ENCODE data around the gene TMEM95.

TMEM95 gene, protein sequence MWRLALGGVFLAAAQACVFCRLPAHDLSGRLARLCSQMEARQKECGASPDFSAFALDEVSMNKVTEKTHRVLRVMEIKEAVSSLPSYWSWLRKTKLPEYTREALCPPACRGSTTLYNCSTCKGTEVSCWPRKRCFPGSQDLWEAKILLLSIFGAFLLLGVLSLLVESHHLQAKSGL

DNA sequence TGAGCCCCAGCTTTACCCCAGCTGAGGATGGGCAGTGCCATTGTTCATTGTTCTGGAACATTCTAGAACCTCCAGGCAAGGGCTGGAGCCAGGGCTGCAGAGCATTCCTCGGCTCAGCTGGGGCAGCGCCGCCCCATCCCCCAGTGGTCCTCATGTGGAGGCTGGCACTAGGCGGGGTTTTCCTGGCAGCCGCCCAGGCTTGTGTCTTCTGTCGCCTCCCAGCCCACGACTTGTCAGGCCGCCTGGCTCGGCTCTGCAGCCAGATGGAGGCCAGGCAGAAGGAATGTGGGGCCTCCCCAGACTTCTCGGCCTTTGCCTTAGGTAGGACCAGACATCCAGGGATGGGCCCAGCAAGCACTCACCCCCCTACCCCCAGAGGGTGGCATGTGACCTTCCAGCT is at the start of gene TMEM95:
TMEM95 (plus strand) TSS at position 104 of the 400 bp plus-strand sequence; CDS start at position 153, 49 bp downstream.
- no peak for DNase-seq (ENCODE audit: low read depth)

DNA sequence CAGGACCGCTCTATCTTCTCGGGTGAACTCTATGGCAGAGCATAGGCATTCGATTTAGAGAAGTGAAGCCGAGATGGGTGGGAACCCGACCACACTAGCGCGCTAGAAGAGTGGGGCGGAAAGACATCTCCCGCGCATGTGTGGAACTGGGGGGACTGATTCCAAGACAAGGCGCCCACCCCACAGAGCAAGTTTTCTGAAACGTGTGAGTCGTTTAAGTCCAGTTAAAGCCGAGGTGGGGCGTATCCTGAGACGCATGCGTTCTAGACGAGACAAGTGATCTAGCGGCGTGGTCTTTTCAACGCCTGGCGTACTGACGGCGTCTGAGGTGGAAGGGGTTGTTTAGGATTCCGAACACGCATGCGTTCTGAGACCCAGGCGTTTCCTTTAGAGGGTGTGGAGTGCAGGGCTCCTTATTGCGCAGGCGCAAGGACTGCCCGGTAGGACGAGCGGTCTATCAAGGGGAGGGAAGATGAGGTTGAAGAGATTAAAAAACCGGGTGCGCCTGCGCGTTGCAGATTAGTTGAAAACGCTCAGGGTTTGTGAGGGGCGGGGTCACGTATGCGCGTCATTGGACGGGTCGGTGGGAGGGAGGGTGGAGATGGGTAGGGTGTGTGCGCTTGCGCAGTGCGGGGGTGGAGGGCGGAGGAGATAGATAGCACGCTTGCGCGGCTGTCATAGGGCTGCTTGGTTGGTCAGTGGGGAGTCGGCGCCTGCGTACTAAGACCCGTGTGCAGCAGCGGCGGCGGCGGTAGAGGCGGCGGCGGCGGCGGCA is 47.9 kb upstream of the TMEM95 start, which contains the start of gene EIF5A:
EIF5A (plus strand) TSS at position 718 of the 775 bp plus-strand sequence. CDS start 2,008 bp downstream, outside the sequence.
- peak; percentile 100 for DNase-seq (ENCODE audit: low read depth)

- DNase-seq (ENCODE audit: low read depth) = no peak
These were observed 47.0 kb upstream of the TMEM95 start for GRCh38 chr17:7307686-7308624.

- peak; percentile 62 for DNase-seq (ENCODE audit: low read depth)
These were observed 46.1 kb upstream of the TMEM95 start for GRCh38 chr17:7308625-7309433.

GRCh38 chr17:7309628-7310027 is 45.3 kb upstream of the TMEM95 start:
- no peak for DNase-seq (ENCODE audit: low read depth)

- no peak for DNase-seq (ENCODE audit: low read depth)
These were observed 43.7 kb upstream of the TMEM95 start for GRCh38 chr17:7311110-7311705.

GRCh38 chr17:7312432-7313087 is 42.4 kb upstream of the TMEM95 start:
- DNase-seq (ENCODE audit: low read depth) = no peak

DNA sequence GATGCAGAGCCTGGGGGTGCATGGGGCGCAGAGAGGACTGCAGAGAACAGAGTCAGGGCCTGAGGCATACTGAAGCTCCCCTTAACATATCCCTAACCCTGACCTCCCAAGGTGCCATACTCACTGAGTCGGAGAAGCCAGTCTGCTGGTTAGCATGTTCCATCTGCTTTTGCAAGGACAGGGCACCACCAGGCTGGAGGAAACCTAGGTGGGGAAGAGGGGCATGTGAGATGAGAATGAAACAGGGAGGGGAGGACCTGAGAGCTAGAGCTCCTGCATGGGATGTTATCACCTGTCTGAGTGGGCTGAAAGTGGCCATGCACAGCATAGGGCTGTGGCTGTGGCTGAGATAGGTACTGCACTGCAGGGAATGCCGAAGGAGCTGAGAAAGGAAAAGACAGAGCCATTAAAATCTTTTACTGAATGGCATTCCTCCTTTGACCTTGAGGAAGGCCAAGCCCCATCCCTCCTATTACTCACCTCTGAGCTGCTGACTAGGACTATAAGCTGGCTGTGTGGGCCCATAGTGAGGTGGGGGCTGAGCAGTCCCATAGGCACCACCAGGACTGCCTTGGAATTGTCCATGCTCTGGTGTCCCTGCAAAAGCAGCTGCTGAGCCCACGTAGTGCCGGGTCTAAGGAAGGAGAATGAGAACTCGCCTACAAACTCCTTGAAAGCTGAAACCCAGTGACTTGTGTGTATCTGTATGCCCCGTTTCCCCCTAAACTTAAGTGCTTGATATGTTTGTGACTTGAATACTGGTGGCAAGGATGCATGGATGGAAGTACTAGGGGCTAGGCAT is 41.7 kb upstream of the TMEM95 start:
- DNase-seq (ENCODE audit: low read depth) = no peak

GRCh38 chr17:7313890-7314718 is 40.9 kb upstream of the TMEM95 start:
- no peak for DNase-seq (ENCODE audit: low read depth)

- DNase-seq (ENCODE audit: low read depth) = peak; percentile 51
These were observed 40.0 kb upstream of the TMEM95 start, which contains the start of gene GPS2 for GRCh38 chr17:7314719-7315569. Gene GPS2 (minus strand): TSS chr17:7315360. CDS start chr17:7315052, 308 bp downstream.

DNA sequence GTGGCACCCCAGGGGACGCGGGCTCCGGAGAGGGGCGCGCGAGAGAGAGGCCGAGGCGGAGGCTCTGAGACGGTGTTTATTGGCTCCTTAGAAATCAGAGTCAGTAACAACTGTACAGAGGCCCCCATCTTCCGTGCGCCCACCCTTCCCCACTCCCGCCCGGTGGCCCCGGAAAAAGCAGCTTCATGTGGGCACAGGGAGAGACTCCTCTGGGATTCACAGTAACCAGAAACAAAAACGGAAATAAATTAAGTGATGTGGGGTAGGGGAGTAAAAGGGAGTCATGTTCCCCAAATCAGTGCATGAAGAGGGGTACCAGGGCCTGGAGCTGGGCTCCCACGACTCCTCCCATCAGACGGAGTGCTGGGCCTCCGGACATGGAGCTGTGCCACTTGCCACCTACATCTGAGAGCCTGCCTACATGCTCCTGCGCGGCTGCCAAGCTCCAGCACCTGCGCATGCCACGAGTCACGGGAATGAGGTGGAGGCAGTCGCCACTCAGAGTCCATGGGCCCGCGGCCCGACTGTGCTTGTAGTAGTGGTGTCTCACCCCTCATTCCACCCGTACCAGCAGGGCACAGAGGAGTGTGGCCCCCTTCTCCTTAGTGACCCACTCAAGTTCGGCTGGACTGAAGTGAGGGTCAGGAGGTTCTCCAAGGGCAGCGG is 39.3 kb upstream of the TMEM95 start:
- no peak for DNase-seq (ENCODE audit: low read depth)

GRCh38 chr17:7317161-7317803 is 37.7 kb upstream of the TMEM95 start:
- no peak for DNase-seq (ENCODE audit: low read depth)

DNA sequence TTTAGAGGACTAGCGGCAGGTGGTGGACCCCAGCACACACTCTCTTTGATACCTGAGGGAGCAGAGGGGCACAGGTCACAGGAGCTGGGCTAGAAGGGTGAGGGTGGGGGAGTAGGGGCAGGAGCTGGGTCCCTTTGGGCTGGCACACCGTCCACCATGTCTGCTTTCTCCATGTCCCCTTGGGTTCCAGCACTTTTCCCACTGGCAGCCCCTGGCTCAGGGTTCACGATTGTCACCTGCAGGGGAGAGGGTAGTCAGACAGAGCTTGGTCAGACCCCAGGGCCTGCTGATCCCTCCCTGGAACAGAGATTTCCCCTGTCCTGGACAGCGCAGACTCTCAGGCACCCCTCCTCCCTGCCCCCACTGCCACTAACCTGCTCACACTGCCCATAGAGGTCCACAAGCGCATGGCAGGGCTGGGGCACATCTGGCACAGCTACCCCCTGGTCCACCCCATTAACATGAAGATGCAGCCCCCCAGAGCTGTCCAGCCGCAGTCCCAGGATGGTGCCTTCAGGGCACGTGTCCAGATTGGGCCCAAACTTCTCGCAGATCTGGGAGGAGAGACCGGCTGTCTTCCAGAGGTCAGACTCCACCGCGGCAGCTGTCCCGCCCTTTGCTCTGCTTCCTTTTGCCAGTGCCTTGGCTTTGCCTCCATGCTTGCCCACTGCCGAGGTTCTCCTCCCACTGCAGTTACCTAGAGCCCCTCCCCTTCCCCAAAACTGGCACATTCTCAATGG is 36.7 kb upstream of the TMEM95 start:
- DNase-seq (ENCODE audit: low read depth) = no peak

DNA sequence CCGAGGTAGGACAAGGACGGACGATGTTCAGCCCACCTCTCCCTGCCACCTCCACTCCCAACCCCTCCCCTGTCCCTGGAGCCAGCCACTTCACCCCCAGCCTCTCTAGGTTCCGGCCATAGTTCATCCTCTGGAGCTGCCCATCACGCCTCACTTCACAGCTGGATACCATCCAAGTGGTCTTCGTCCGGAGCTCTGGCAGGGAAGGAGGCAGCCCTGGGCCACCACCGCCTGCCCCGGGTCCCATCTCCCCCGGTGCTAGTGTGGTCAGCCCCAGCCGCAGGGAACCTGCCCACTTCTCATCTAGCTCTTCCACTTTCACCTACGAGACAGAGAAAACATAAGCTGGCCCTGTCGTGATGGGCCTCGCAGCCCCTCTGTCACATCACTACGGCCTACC is 33.5 kb upstream of the TMEM95 start:
- no peak for DNase-seq (ENCODE audit: low read depth)

GRCh38 chr17:7322520-7323194 is 32.3 kb upstream of the TMEM95 start:
- DNase-seq (ENCODE audit: low read depth) = no peak
